HG03064 (cell line): Measurements from ENCODE around the gene MORC3.
"Not testable (repeated sequence)": the region's sequence is repeated elsewhere in the genome, so short reads cannot be mapped to it uniquely, and the experiment has no call there.

Experiments used
- ATAC-seq: cut with Tn5 transposase; IDR thresholded peaks from one replicate; pipeline ENCODE4 v1.9.1; 2021; ENCODE audit warnings: low read depth; ENCODE audit not compliant: unreplicated experiment

MORC3 gene

DNA sequence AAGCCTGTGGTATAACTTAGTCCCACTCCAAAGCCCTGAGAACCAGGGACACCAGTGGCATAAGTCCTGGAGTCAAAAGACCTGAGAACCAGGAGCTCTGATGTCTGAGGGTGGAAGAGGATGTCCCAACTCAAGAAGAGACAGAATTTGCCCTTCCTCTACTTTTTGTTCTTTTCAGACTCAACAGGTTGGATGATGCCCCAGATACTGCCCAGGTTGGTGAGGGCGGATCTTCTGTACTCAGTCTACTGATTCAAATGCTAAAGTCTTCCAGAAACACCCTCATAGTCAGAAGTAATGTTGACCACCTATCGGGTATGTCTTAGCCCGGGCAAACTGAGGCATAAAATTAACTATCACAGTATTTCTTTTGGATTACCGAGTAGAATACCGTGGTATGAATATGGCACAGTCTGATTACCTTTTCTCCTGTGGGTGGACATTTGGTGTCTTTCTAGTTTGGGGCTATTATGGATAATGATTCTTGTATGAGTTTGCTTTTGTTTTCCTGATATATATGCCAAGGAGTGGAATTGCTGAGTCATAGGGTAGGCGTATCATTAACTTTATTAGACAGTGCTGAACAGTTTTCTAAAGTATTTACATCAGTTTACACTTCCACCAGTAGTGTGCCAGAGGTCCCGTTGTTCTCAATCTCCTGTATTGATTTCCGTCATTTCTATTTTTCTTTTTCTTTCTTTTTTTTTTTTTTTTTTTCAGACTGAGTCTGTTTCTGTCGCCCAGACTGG, 62.0 kb downstream of the MORC3 start:
- ATAC-seq: no peak

DNA sequence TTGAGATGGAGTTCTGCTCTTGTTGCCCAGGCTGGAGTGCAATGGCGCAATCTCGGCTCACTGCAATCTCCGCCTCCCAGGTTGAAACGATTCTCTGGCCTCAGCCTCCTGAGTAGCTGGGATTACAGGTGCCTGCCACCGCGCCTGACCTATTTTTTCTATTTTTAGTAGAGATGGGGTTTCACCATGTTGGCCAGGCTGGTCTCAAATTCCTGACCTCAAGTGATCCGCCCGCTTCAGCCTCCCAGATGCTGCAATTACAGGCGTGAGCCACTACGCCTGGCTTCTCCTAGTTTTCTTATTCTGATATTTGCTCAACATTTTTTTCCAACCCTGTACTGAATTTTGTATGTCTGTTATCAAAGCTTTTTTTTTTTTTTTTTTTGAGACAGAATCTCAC, 62.7 kb downstream of the MORC3 start:
- not testable (repeated sequence) for ATAC-seq

DNA sequence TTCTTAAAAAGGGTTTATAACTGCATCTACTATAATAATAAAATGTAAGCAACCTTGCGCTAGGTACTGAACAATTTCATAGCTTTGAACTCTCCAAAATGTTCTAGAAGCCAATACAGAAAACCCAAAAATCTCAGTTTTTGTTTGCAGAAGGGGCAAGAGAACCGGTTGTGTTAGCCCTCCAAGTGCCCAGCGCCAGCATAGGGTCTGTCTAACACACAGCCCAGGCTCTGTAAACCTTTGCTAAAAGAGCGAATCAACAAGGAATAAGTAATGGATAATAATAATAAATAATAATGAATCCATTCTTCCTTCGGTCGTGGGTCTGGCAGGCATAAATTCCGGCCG, 64.9 kb downstream of the MORC3 start:
- ATAC-seq: peak; percentile 25

DNA sequence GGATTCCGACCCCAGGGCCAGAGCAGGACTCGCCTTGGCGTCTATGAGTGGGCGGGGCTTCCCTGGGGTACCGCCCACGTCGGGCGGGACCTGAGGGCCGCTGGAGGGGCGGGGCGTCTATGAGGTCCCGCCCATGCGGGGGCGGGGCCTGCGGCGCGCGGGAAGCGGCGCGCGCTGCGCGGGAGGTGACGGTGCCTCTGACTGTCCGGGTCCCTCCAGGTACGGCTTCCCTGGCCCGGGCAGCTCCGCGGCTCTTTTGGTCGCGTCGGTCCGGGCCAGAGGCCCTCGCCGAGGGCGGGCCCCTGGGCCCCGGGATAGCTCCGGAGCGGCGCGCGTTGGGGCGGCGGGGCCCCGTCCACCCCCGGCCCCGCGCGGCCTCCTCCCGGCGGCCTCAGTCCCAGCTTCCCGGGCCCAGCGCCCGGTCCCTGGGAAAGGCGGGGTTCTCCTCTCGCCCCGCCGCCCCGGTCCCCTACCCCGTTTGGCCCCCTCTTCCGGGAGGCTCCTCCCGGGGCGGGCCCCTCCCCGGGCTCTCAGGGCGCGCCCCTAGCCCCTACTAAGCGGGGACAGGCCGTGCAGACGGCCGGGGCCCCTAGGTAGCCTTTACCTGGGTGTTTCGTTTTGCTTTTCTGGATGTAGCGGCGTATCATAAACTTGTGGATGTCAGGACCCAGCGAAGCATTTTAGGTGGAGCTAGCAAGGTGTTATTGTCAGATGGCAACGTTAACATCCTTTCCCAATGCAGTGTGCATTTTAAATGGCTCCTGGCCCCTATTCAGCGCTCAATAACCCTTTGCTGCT, 65.4 kb downstream of the MORC3 start, which contains the start of gene CHAF1B:
TSS of gene CHAF1B (plus strand) at position 160 of the 798 bp plus-strand sequence. CDS start 745 bp downstream, outside the sequence.
- peak; percentile 84 for ATAC-seq

DNA sequence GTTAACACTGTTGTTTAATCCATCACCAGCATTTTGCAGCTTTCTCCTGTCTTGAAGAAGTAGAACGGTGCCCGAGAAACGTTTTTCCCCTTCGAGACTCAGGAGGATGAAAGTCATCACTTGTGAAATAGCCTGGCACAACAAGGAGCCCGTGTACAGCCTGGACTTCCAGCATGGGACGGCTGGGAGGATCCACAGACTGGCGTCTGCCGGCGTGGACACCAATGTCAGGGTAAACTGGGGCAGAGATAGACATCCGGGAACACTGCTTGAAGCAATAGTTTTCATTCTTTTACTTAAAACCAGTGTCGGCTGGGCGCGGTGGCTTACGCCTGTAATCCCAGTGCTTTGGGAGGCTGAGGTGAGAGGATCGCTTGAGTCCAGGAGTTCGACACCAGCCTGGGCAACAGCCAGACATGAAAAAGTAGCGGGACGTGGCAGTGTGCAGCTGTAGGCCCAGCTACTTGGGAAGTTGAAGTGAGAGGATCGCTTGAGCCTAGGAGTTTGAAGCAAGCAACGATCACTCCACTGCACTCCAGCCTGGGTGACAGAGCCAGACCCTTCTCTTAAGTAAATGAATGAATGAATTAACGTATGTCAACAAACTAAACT, 66.1 kb downstream of the MORC3 start:
- ATAC-seq: no peak

DNA sequence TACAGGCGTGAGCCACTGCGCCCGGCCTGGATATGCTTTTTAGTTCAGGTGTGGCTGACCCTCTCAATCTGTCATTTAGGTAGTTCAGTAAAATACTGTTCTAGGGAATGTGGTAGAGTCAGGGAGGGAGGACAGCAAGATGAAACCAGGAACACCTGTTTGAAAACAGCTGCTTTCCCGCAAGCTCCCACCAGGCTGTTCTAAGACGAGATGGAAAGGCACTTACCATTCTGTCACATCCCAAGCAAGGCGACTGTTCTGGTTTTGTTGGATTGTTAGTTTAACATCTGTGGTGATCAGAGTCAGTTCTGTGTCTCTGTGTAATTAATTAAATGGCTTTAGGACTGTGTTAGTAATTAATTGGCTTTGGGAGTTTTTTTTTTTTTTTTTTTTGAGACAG, 68.1 kb downstream of the MORC3 start:
- ATAC-seq: no peak

DNA sequence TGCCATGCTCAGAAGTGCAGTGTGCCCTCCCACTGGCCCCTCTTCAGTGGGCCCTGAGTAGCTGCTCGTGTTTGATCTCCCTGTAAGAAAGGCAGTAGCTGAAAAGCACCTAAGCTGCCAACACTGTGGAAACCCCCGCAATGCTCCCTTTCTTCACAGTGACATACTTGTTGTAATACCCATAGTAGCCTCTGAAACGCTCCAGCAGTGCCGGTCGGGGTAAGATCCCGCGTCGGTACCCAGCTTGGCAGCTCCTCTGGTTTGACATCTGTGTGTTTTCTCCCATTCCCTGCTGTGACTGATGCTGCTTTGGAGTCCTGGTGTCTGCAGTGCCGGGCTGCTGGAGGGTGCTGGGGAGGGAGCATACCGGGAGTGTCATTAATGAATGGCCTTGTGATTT, 68.8 kb downstream of the MORC3 start:
- ATAC-seq: no peak

DNA sequence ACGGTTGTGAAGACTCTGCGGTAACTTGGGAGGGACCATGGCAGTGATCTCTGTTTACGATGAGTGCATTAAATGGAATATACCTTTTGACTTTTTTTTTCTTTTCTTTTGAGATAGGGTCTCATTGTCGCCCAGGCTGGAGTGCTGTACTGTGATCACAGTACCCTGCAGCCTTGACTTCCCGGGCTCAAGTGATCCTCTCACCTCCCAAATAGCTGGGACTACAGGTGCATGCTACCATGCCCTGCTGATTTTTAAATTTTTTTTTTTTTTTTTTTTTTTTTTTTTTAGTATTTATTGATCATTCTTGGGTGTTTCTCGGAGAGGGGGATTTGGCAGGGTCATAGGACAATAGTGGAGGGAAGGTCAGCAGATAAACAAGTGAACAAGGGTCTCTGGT, 71.7 kb downstream of the MORC3 start:
- ATAC-seq: not testable (repeated sequence)

DNA sequence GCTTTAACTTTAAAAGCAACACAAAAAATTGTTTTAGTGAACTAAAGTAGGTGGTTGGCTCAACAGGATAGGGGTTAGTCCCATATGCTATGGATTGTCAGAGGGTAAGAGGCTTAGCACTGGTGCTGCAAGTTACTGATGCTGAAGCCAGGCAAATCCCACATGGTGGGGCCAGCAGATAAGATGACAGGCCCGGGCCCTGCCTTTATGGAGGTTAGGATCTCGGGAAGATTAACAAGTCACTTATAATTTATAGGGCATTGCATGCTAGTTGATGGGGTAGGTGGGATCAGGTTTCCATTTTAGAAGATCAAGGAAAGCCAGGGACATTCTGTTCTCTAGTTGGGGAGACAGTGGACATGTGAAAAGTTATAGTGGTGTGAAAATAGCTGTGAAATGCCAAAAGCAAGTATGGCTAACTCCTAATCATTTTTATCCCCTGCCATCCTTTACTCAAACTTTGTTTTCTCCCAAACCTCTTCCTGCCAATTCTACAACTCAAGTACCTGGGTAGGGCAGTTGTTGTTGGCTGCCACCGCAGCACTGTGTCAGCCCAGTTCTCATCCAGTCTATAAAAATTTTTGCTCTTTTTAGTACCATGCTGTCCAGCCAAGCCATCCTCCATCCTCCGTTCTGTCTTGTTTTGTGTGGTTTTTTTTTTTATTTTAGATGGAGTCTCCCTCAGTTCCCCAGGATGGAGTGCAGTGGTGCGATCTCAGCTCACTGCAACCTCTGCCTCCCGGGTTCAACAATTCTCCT, 75.5 kb downstream of the MORC3 start:
- ATAC-seq: no peak

DNA sequence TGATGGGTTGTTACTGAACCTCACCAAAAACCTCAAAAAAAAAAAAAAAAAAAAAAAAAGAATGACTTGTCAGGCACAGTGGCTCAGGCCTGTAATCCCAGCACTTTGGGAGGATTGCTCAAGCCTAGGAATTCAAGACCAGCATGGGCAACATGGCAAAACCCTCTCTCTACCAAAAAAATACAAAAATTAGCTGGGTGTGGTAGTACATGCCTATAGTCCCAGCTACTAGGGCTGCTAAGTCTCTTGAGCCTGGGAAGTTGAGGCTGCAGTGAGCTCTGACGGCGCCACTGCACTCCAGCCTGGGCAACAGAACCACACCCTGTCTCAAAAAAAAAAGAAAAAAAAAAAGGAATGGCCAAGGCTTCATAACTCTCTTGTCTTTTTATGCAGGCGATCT, 76.3 kb downstream of the MORC3 start:
- no peak for ATAC-seq

DNA sequence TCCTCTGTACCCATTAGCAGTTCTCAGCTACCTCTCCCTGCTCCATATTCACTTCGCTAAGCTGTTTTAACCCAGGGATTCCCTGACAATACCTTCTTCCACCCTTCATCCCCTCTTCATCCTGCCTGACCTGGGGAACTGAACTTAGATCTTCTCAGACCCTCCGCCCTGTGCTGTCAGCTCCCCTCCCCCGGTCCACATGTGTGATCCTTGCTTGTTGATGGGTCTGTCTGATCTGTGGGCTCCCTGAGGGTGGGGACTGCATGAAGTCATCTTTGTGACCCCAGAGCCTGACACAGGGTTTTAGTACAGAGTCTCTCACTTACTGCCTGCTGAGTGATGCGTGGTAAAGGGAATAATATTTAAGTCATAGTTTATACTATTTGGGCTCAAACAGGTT, 77.0 kb downstream of the MORC3 start:
- ATAC-seq: no peak

DNA sequence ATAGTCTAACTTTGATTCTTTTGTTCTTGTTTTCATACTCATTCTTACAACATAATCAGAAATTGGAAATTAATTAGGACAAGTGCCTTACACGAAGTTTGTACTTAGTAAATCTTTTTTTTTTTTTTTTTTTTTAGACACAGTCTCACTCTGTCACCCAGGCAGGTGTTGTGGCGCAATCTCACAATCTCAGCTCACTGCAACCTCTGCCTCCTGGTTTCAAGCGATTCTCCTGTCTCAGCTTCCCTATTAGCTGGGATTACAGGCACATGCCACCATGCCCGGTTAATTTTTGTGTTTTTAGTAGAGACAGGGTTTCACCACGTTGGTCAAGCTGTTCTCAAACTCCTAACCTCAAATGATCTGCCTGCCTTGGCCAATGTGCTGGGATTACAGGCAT, 77.6 kb downstream of the MORC3 start:
- no peak for ATAC-seq

DNA sequence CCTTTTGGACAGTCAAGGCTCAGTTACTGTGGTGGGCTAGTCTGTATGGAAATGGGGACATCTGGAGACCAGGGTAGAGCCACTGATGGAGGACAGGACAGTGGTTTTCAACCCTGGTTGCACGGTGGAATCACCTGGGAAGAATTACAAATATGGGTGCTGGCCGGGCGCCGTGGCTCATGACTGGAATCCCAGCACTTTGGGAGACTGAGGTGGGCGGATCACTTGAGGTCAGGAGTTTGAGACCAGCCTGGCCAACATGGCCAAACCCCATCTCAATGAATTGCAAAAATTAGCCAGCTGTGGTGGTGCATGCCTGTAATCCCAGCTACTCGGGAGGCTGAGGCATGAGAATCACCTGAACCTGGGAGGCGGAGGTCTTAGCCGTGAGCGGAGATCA, 79.7 kb downstream of the MORC3 start:
- not testable (repeated sequence) for ATAC-seq

DNA sequence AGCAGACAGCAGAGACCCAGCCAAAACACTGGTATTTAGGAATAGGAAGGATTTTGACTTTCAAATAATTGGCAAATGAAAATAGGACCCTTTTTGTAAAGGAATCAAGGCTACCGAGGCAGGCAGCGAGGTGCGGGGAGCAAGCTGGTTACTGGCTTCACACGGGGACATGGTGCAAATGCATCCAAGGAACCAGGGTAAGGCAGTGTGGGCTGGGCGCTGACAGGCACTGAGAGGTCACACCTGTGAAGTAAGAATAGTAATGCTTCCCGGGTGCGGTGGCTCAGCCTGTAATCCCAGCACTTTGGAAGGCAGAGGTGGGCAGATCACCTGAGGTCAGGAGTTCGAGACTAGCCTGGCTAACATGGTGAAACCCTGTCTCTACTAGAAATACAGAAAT, 80.7 kb downstream of the MORC3 start:
- ATAC-seq: no peak

DNA sequence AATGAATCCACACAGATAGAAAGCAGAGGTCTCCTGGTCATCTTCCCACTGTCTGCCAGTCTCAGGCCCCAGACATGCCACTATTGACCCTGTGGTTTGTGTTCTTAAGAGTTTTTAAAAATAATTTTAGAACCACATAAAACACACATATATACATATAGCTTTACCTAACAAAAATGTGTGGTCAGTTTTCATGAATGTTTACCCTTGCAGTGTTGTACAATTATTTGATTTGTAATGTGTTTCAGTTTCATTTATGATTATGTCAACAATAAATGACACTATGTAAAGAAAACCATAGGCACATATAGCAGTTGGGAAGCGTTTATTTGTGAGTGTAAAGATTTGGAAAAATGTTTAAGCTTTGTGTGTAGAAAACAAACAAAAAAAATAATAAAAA, 82.3 kb downstream of the MORC3 start:
- no peak for ATAC-seq

DNA sequence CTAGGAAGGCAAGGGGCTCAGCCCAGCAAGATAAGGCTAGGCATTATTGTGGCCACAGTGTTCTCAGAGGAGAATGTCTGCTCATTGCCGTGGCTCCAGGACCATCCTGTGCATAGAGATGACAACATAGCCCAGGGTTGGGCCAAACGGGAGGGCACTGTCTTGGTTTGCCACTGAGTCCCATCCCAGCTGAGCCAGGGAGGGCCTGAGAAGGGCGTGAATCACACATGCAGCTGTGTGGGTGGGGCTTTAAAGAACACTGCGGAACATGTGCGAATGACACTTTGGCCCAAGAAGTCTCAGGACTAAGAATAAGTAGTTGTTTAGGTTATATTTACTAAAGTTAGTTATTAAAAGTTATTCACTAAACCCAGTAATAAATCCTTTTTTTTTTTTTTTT, 83.7 kb downstream of the MORC3 start:
- ATAC-seq: no peak

DNA sequence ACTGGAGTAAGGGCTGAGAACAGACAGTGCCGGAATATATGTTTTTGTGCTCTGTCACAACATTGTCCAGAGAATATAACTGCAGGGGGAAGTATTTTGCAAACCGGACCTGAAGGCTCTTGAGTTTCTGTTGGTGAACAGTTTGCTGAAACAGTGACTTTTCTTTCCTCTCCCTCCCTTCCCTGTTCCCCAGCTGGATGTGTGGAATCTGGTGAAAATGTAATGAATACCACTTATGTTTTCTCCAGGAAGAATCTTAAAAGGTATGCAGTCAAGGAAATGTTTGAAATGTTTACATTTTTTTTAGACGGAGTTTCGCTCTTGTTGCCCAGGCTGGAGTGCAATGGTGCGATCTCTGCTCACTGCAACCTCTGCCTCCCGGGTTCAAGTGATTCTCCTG, 88.6 kb downstream of the MORC3 start:
- ATAC-seq: no peak

DNA sequence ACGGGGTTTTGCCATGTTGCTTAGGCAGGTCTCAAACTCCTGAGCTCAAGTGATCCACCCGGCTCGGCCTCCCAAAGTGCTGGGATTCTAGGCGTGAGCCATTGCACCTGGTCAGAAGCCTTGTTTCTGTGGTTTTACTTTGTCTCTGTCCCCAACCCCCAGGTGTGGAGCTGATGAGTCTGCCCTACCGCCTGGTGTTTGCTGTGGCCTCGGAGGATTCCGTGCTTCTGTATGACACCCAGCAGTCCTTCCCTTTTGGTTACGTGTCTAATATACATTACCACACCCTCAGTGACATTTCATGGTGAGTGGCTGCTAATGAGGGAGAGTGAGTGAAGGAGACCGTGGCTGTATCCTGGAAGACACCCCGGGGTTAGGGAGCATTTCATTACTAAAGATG, 91.3 kb downstream of the MORC3 start:
- no peak for ATAC-seq

DNA sequence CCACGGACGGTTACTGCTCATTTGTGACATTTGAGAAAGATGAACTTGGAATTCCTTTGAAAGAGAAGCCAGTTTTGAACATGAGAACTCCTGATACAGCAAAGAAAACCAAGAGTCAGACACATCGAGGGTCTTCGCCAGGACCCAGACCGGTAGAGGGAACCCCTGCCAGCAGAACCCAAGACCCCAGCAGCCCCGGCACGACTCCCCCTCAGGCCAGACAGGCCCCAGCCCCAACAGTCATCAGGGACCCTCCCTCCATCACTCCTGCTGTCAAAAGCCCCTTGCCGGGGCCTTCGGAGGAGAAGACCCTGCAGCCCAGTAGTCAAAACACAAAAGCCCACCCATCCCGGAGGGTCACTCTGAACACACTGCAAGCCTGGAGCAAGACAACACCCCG, 92.9 kb downstream of the MORC3 start:
- ATAC-seq: no peak

DNA sequence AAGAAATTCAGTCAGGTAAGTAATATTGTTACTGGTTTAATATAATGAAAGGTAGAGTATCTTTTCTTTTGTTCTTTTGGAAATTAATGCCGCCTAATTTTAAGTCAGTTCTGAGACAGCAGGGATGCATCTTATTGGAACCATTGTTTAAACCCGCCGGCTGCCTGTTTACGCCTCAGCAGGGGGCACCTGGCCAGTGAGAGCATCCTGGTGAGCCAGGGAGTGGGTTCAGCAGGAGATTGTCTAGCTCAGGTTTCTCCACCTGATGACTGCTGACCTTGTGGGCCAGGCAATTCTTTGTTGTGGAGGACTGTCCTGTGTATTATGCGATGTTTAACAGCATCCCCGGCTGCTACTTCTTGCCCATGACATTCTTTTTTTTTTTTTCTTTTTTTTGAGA, 95.4 kb downstream of the MORC3 start:
- no peak for ATAC-seq

DNA sequence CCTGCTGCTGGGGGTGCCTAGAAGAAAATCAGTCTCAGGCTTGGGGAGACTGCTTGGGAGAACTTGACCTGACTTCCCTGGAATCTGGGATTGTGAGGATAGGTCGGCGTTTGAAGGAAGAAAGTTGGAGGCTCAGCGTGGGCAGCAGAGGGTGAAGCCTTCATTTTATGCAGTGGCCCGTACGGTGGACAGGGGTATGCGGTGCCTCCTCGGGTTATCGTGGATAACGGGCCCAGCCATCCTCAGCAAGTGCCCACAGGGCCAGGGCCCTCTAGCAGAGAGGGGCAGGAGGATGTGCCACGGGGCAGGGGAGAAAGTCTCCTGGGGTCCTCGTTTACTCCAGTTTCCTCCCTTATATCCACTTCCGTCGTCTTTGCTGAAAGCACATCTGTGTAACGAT, 99.2 kb downstream of the MORC3 start:
- no peak for ATAC-seq
